ENCODE results near the gene KLHDC7A.
"Not testable (repeated sequence)": the region's sequence is repeated elsewhere in the genome, so short reads cannot be mapped to it uniquely, and the experiment has no call there.

KLHDC7A gene

DNA sequence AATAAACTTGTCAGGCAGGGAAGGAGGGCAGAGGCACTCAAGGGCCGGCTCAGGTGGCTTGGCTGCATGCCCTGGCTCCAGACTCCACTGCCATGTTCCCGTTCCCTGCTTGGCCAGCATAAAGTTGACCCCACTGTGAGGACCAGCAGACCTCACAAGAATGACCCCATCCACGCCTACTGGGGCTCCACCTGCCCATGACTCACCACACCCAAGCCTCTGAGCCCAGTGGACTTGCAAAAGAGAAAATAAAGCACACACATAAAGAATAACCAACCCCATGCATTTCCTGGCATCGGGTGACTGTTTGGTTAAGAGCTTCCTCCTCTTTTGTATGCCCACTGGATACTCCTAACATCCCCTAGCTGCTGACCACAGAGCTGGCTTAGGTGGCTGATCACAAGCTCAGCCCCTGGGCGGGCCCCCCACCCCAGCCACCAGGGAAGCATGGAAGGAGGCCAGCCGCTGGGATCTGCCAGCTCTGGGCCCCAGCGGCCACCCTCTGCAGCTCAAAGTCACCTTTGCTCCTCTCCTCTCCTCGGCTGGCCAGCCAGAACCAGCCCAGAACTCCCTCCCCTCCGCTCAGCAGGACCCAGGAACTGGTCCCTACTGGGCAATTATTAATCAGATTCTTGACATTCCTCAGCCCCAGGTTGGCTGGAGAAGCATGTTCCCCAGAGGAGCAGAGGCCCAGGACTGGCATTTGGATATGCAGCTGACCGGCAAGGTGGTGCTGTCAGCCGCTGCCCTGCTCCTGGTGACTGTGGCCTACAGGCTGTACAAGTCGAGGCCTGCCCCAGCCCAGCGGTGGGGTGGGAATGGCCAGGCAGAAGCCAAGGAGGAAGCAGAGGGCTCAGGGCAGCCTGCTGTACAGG, at the start of gene KLHDC7A:
Gene KLHDC7A (plus strand): TSS at position 616 of the 875 bp plus-strand sequence. CDS start 52 bp downstream, at position 668.
- H3K4me1 Mint-ChIP-seq = peaks cover 13% of the 10 kb centered on the region
- H3K27me3 Mint-ChIP-seq = peaks cover 16% of the 10 kb centered on the region
- H3K9me3 Mint-ChIP-seq = peaks cover 2% of the 10 kb centered on the region
- no peaks in the 10 kb centered on the region for H3K36me3 Mint-ChIP-seq
- DNase-seq (ENCODE audit: low spot score in 2 of 2) = no peak
- H3K27ac Mint-ChIP-seq = no peak within 1 kb of the TSS
- H3K4me3 Mint-ChIP-seq = no peak within 1 kb of the TSS
- ATAC-seq (ENCODE audit: low read depth) = no peak

DNA sequence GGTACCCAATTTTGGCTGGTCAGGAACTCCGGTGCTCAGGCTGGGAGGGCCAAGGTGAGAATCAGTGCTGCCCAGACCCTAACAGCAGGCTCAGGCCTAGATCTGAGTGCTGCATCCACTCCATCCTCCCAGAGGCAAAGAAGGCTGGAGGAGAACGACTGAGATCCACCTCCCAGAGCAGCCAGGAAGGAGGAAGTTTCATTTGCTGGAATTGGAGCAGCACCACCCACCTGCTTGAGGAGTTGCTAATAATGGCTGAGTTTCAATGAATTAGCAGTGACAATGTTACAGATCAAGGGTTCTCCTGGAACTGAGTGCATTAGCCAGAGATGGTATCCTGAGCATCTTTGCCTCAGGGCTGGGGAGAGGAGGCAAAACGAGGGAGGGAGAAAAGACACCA, 46.7 kb upstream of the KLHDC7A start:
- Mint-ChIP-seq H3K4me3 (no peak overlapping the region), H3K4me1 (no peaks in the 10 kb centered on the region), H3K9me3 (peaks cover 8% of the 10 kb centered on the region), H3K27me3 (peaks cover 17% of the 10 kb centered on the region), H3K27ac (no peak overlapping the region), H3K36me3 (peaks cover 2% of the 10 kb centered on the region)
- DNase-seq (ENCODE audit: low spot score in 2 of 2) (no peak), ATAC-seq (ENCODE audit: low read depth) (no peak)

DNA sequence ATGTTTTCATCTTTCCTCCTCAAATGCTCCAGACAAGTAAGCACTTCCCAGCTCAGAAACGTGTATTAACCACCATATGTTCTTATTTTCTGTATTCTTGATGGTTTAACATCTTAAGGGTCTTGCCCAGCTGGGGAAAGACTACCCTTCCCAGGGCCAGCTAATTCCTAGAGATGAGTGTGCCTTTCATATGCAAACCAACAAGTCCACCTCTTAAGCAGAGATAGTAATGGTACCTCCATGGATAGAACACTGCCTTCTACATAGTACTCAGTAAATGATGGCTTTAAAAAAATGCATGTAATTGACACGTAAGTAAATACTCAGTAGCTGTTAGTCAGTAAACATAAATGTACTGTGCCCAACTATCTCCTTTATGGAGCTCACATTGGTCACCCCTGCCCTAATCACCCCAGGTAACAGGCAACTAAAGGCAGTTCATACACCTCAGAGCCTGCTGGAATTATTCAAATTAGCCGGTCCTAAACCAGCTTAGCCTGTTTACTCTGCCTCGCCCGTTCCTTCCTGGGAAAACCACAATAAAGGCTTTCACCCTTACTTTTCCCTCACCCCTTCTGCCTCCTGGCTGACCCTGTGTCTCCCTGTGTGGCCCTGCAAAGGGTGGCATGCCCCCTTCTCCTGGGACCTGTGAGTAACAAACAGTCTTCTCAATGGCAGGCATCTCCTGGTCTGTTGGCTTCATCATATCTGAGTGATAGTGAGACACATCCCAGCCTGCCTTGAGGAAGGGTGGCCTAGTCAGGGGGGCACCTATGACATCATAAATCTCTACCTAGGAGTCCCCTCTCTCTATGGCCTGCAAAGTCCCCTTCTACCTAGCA, 40.1 kb upstream of the KLHDC7A start:
- DNase-seq (ENCODE audit: low spot score in 2 of 2) (no peak), ATAC-seq (ENCODE audit: low read depth) (no peak)
- no peak overlapping the region for H3K4me3 Mint-ChIP-seq
- H3K4me1 Mint-ChIP-seq = no peaks in the 10 kb centered on the region
- peaks cover 11% of the 10 kb centered on the region for H3K9me3 Mint-ChIP-seq
- no peak overlapping the region for H3K27ac Mint-ChIP-seq
- peaks cover 17% of the 10 kb centered on the region for H3K27me3 Mint-ChIP-seq
- H3K36me3 Mint-ChIP-seq = peaks cover 2% of the 10 kb centered on the region

DNA sequence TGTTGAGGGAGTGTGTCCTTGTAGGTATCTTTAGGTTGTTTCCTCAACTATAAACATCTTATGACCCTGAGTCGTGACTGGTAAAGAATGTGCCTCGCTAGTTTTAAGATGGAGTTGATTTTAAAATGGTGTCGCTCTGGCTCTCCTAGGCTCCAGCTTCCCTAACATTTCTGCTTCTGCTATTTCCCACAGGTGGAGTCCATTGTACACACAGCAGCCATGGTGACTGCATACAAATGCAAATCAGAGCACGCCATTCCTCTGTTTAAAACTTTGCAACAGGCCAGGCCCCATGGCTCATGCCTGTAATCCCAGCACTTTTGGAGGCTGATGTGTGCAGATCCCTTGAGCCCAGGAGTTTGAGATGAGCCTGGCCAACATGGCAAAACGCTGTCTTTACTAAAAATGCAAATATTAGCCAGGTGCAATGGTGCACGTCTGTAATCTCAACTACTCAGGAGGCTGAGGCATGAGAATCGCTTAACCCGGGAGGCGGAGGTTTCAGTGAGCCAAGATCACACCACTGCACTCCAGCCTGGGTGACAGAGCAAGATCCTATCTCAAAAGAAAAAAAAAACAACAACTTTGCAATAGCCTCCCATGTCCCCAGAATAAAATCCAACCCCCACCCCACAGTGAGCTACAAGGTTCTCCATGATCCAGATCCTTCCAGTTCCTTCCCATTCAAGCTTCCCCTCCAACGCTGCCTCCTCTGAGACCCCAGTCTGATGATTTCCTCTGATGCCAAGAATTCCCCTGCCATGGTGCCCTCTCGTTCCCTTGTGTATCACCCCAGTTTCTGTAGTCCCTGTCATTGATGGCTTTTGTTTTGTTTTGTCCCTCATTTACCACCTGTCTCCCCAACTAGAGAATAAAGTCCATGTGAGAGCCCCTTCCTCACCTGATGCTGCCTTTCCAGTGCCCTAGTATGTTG, 36.9 kb upstream of the KLHDC7A start:
- ATAC-seq (ENCODE audit: low read depth) = no peak
- Mint-ChIP-seq H3K27me3 (peaks cover 13% of the 10 kb centered on the region), H3K4me3 (no peak overlapping the region)

DNA sequence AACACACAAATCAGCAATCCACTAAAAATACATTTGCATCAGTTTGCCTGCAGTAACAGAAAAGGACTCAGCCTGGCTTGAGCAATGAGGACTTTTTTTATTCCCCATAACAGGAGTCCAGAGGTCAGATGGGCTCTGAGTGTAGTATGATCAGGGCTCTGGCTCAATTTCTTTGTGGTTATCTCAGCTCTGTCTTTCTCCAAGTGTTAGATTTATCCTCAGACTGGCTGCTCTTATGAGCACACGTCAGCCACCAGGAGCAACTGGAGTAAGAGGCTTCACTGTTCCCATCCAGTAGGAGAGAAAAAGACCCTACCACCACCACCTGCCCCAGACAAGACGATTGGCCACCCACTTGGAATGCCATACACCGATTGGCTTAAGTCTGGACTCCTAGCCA, 36.2 kb upstream of the KLHDC7A start:
- peaks cover 15% of the 10 kb centered on the region for H3K27me3 Mint-ChIP-seq
- ATAC-seq (ENCODE audit: low read depth) (no peak), DNase-seq (ENCODE audit: low spot score in 2 of 2) (no peak)
- no peaks in the 10 kb centered on the region for H3K36me3 Mint-ChIP-seq
- H3K4me1 Mint-ChIP-seq = no peaks in the 10 kb centered on the region
- peaks cover 9% of the 10 kb centered on the region for H3K9me3 Mint-ChIP-seq
- no peak overlapping the region for H3K27ac Mint-ChIP-seq
- H3K4me3 Mint-ChIP-seq = no peak overlapping the region

More for the DNA sequence above, 36.9 kb upstream of the KLHDC7A start:
- H3K4me1 Mint-ChIP-seq = no peaks in the 10 kb centered on the region
- no peaks in the 10 kb centered on the region for H3K36me3 Mint-ChIP-seq
- DNase-seq (ENCODE audit: low spot score in 2 of 2) = no peak
- peaks cover 9% of the 10 kb centered on the region for H3K9me3 Mint-ChIP-seq
- no peak overlapping the region for H3K27ac Mint-ChIP-seq

DNA sequence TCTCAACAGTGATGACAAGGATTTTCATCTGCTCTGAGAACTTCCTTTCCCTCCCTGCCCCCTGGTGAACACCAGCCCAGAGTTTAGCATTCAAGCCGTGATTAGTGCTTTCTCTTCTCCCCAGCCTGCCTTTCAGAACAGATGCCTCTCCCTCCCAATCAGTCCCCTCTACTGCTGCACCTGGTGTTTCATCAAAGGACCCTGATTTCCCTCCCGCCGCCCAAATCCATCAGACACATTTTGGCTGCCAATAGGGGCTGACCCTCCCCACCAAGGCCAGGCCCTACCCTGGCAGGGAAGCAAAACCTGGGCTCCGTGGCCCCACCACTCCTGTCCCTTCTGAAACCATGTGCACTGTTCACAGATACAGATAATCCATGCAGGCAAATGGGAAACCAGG, 34.0 kb upstream of the KLHDC7A start:
- H3K4me3 Mint-ChIP-seq = no peak overlapping the region
- DNase-seq (ENCODE audit: low spot score in 2 of 2) (no peak), ATAC-seq (ENCODE audit: low read depth) (no peak)
- no peaks in the 10 kb centered on the region for H3K36me3 Mint-ChIP-seq
- H3K27ac Mint-ChIP-seq = no peak overlapping the region
- H3K9me3 Mint-ChIP-seq = peaks cover 5% of the 10 kb centered on the region
- H3K27me3 Mint-ChIP-seq = peaks cover 10% of the 10 kb centered on the region
- H3K4me1 Mint-ChIP-seq = no peaks in the 10 kb centered on the region

DNA sequence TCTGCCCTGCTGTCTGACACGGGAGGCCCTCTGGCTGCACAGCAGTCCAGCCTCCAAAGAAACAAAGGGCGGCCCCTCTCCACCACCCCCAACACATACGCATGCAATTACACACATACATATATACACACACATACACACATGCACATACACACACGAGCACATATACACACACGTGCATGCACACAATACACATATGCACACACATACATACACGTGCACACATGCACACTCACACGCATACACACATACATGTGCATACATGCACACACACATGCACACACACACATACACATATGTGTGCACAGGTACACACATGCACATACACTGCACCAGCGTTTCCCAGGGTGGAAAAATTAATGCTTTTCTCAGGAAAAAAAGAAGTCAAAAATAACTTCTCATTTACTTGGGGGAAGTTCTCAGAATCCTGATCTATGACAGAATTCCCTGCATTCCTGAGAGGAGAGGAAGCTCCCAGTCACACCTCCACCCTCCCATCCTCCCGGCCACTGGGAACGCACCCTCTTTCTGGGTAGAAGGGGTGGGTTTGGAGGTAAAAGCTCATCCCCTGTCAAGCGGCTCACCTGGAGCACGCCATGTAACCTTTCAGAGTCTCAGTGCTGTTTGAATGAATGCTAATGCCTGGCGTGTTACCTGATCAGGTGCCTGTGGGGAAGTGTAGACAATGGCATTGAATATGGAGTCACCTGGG, 33.1 kb upstream of the KLHDC7A start:
- DNase-seq (ENCODE audit: low spot score in 2 of 2) = no peak
- Mint-ChIP-seq H3K9me3 (peaks cover 5% of the 10 kb centered on the region), H3K27me3 (peaks cover 8% of the 10 kb centered on the region), H3K4me1 (no peaks in the 10 kb centered on the region), H3K36me3 (no peaks in the 10 kb centered on the region), H3K27ac (no peak overlapping the region), H3K4me3 (no peak overlapping the region)
- no peak for ATAC-seq (ENCODE audit: low read depth)

DNA sequence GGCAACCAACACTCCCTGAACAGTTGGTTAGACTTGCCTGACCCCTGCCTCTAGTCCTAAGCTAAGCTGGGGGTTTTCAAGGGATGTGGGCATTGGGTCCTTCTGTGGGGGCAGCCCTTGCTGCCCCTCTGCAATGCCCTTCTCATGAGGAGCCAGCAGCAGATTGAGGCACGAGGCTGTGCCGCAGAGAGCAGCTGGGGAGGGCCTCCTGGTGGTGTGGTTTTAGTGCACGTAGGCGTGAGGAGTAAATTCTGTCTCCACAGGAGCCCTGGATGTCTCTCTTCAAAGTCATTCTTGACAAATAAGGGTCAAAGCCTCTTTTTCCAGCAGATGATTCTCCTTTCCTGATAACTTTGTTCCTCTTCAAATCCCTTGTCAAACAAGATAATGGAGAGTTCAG, 31.8 kb upstream of the KLHDC7A start:
- H3K27ac Mint-ChIP-seq = no peak overlapping the region
- no peaks in the 10 kb centered on the region for H3K4me1 Mint-ChIP-seq
- no peaks in the 10 kb centered on the region for H3K36me3 Mint-ChIP-seq
- H3K4me3 Mint-ChIP-seq = no peak overlapping the region
- peaks cover 7% of the 10 kb centered on the region for H3K27me3 Mint-ChIP-seq
- H3K9me3 Mint-ChIP-seq = peaks cover 5% of the 10 kb centered on the region
- DNase-seq (ENCODE audit: low spot score in 2 of 2) (no peak), ATAC-seq (ENCODE audit: low read depth) (no peak)

DNA sequence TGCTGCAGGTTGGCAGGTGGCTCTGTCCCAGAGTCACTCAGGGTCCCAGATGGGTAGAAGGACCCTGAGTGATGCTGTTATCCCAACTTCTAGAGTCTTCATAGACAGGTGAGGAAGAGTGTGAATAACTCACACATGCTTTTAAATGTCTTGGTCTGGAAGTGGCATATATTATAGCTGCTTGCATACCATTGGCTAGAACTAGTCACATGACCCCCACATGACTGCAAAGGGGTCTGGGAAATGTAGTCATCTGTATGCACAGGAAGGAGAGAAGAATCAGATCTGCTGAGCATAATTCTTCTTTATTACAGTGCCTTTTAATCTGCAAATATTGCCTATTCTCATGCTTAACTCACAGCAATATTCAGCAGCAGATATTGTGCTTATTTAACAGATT, 28.2 kb upstream of the KLHDC7A start:
- no peaks in the 10 kb centered on the region for H3K36me3 Mint-ChIP-seq
- H3K4me1 Mint-ChIP-seq = no peaks in the 10 kb centered on the region
- no peak overlapping the region for H3K27ac Mint-ChIP-seq
- no peak overlapping the region for H3K4me3 Mint-ChIP-seq
- H3K9me3 Mint-ChIP-seq = no peaks in the 10 kb centered on the region
- DNase-seq (ENCODE audit: low spot score in 2 of 2) = no peak
- ATAC-seq (ENCODE audit: low read depth) = peak; percentile 49
- peaks cover 2% of the 10 kb centered on the region for H3K27me3 Mint-ChIP-seq

DNA sequence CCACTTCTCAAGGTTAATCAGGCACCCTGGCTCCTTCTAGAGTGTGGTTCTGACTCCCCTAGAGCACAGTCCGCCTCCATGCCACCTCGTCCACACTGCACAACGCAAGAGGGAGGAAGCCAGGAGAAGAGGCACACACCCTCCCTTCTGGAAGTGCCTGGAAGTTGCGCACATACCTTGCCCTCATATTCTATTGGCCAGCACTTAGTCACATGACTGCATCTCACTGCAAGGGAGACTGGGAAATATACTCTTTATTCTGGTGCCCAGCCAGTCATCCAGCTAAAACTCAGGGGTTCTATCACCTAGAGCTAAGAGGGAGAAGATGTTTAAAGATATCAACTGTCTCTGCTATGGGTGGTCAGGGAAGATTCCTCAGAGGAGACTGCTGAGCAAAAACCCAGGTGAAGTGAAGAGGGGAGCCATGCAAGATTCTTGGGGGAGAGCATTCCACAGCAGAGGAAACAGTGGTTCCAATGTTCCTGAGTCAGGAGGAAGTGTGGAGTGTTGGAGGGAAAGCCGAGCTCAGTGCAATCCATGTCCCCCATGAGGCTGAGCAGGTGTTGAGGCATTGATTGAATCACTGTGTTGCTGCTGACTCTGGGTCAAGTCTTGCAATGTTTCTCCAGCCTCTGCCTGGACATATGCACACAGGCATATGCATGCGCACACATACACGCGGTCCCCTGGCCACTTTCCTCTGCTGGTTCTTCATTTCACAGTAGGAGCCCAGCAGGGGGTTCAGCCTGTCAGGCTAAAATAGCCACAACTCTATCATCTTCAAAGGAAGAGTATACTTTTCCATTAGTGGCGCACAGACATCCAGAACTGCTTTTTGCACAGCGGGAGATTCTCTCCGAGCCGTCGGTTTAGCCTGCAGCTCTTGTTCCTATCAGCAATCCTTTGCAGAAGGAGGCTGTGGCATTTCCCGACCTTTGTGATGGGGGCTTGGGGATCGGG, 22.3 kb upstream of the KLHDC7A start:
- DNase-seq (ENCODE audit: low spot score in 2 of 2) = no peak
- no peak for ATAC-seq (ENCODE audit: low read depth)
- H3K4me3 Mint-ChIP-seq = no peak overlapping the region
- H3K27ac Mint-ChIP-seq = no peak overlapping the region
- peaks cover 2% of the 10 kb centered on the region for H3K9me3 Mint-ChIP-seq
- no peaks in the 10 kb centered on the region for H3K4me1 Mint-ChIP-seq
- no peaks in the 10 kb centered on the region for H3K36me3 Mint-ChIP-seq
- H3K27me3 Mint-ChIP-seq = peaks cover 12% of the 10 kb centered on the region

DNA sequence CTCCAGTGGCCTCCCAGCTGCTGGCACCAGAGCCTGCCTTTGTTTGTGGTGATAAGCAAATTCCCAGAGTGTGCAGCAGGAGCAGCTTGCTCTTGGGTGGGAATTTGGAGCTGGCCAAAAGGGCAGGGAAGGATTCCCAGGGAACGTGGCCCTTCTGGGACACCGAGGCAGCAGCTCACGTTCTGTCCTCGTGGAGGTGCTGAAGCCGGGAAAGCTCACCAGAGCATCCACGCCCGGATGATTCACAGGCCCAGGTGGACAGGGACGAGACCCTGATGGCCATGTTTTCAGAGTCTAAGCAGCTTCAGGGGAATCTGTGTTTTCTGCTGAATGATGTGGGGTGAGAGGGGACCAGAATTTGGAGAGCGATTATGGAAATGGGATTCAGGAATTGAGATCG, 19.1 kb upstream of the KLHDC7A start:
- Mint-ChIP-seq H3K4me1 (no peaks in the 10 kb centered on the region), H3K36me3 (no peaks in the 10 kb centered on the region)
- ATAC-seq (ENCODE audit: low read depth) = no peak

DNA sequence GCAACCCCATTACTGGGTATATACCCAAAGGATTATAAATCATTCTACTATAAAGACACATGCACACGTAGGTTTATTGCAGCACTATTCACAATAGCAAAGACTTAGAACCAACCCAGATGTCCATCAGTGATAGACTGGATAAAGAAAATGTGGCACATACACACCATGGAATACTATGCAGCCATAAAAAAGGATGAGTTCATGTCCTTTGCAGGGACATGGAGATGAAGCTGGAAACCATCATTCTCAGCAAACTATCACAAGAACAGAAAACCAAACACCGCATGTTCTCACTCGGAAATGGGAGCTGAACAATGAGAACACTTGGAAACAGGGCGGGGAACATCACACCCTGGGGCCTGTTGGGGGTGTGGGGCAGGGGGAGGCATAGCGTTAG, 18.2 kb upstream of the KLHDC7A start:
- not testable (repeated sequence) for H3K9me3 Mint-ChIP-seq; H3K27ac Mint-ChIP-seq; ATAC-seq (ENCODE audit: low read depth); H3K4me3 Mint-ChIP-seq; H3K4me1 Mint-ChIP-seq; DNase-seq (ENCODE audit: low spot score in 2 of 2); H3K36me3 Mint-ChIP-seq
- H3K27me3 Mint-ChIP-seq = peaks cover 18% of the 10 kb centered on the region

More for the DNA sequence above, 19.1 kb upstream of the KLHDC7A start:
- Mint-ChIP-seq H3K27ac (no peak overlapping the region), H3K4me3 (no peak overlapping the region), H3K27me3 (peaks cover 16% of the 10 kb centered on the region), H3K9me3 (peaks cover 2% of the 10 kb centered on the region)
- DNase-seq (ENCODE audit: low spot score in 2 of 2) = no peak
